Mesodermal cell (in vitro differentiated cells): ENCODE data around the gene CNDP1.

ENCODE experiments used
- H3K27ac ChIP-seq: 2 replicates; pipeline ENCODE4 v1.7.0; 2013; ENCODE audit warnings: mild to moderate bottlenecking, low read depth, low read length, moderate library complexity; ENCODE audit not compliant: severe bottlenecking
- H3K36me3 ChIP-seq: 2 replicates; pipeline ENCODE4 v1.7.1; 2013; ENCODE audit warnings: mild to moderate bottlenecking, low read length, moderate library complexity; ENCODE audit not compliant: control insufficient read depth, insufficient read depth
- H3K4me1 ChIP-seq: one replicate; pipeline ENCODE4 v1.7.1; 2013; ENCODE audit warnings: mild to moderate bottlenecking, low read length; ENCODE audit not compliant: insufficient read depth, control insufficient read depth, poor library complexity, severe bottlenecking
- H3K4me3 ChIP-seq: 2 replicates; pipeline ENCODE4 v1.7.0; 2013; ENCODE audit warnings: low read length, control low read depth, mild to moderate bottlenecking; ENCODE audit not compliant: insufficient read depth, poor library complexity, severe bottlenecking; ENCODE audit errors: extremely low read depth
- H3K9me3 ChIP-seq: 2 replicates; pipeline ENCODE4 v1.7.1; 2013; ENCODE audit warnings: mild to moderate bottlenecking, low read length, moderate library complexity; ENCODE audit not compliant: control insufficient read depth
- WGBS, 2 experiments: methylation state at CpG; one replicate each; pipeline ENCODE4 v1.1.5; 2013; ENCODE audit warnings: missing lambda C conversion rate in 2 of 2; ENCODE audit not compliant: insufficient coverage in 2 of 2; 5-methylcytosine and 5-hydroxymethylcytosine counted together

Gene CNDP1

GRCh38 chr18:74626049-74626874 is 92.0 kb downstream of the CNDP1 start:
- H3K4me1 ChIP-seq = peaks cover 5% of the 10 kb centered on the region
- 96 to 100% methylated on average over 1 to 6 of the region's 9 CpGs for WGBS, 2 experiments

GRCh38 chr18:74630804-74631203 is 96.5 kb downstream of the CNDP1 start:
- H3K9me3 ChIP-seq = no peaks in the 10 kb centered on the region
- H3K27ac ChIP-seq = no peak overlapping the region
- no peak overlapping the region for H3K4me3 ChIP-seq
- 92 to 100% methylated on average over 4 of the region's 6 CpGs for WGBS, 2 experiments
- peaks cover 14% of the 10 kb centered on the region for H3K36me3 ChIP-seq
- H3K4me1 ChIP-seq = peaks cover 14% of the 10 kb centered on the region

More at GRCh38 chr18:74626049-74626874, 92.0 kb downstream of the CNDP1 start:
- Histone ChIP-seq H3K36me3 (no peaks in the 10 kb centered on the region), H3K9me3 (no peaks in the 10 kb centered on the region), H3K27ac (no peak overlapping the region), H3K4me3 (no peak overlapping the region)

- Histone ChIP-seq H3K4me3 (no peak overlapping the region), H3K9me3 (no peaks in the 10 kb centered on the region), H3K27ac (no peak overlapping the region), H3K36me3 (peaks cover 14% of the 10 kb centered on the region), H3K4me1 (peaks cover 14% of the 10 kb centered on the region)
- WGBS, 2 experiments = 60 to 93% methylated on average over 1 to 2 of the region's 2 CpGs
Measured at GRCh38 chr18:74631212-74631611, 96.9 kb downstream of the CNDP1 start.

GRCh38 chr18:74631623-74632350 is 97.5 kb downstream of the CNDP1 start:
- WGBS, 2 experiments = 92% methylated on average over 11 to 12 of the region's 13 CpGs
- Histone ChIP-seq H3K4me3 (no peak overlapping the region), H3K9me3 (no peaks in the 10 kb centered on the region), H3K4me1 (peaks cover 14% of the 10 kb centered on the region), H3K27ac (no peak overlapping the region), H3K36me3 (peaks cover 14% of the 10 kb centered on the region)

GRCh38 chr18:74632351-74632679 is 98.0 kb downstream of the CNDP1 start:
- 93 to 97% methylated on average over 6 of the region's 6 CpGs for WGBS, 2 experiments
- peaks cover 14% of the 10 kb centered on the region for H3K36me3 ChIP-seq
- H3K4me1 ChIP-seq = peaks cover 14% of the 10 kb centered on the region
- no peak overlapping the region for H3K27ac ChIP-seq
- H3K9me3 ChIP-seq = no peaks in the 10 kb centered on the region
- no peak overlapping the region for H3K4me3 ChIP-seq

GRCh38 chr18:74632856-74633255 is 98.6 kb downstream of the CNDP1 start:
- Histone ChIP-seq H3K9me3 (no peaks in the 10 kb centered on the region), H3K4me1 (peaks cover 14% of the 10 kb centered on the region), H3K36me3 (peaks cover 14% of the 10 kb centered on the region), H3K4me3 (no peak overlapping the region), H3K27ac (no peak overlapping the region)
- WGBS, 2 experiments = 92 to 100% methylated on average over 1 to 3 of the region's 4 CpGs

GRCh38 chr18:74633652-74634352 is 99.5 kb downstream of the CNDP1 start:
- WGBS, 2 experiments = 87 to 96% methylated on average over 11 to 13 of the region's 13 CpGs
- Histone ChIP-seq H3K9me3 (no peaks in the 10 kb centered on the region), H3K36me3 (peaks cover 14% of the 10 kb centered on the region), H3K4me1 (peaks cover 14% of the 10 kb centered on the region), H3K4me3 (no peak overlapping the region), H3K27ac (no peak overlapping the region)

GRCh38 chr18:74635224-74635975 is 101.1 kb downstream of the CNDP1 start:
- 93 to 97% methylated on average over 11 of the region's 15 CpGs for WGBS, 2 experiments
- Histone ChIP-seq H3K4me1 (peaks cover 14% of the 10 kb centered on the region), H3K36me3 (peaks cover 14% of the 10 kb centered on the region), H3K9me3 (no peaks in the 10 kb centered on the region), H3K27ac (no peak overlapping the region), H3K4me3 (no peak overlapping the region)
